Renal pelvis (tissue), 4 donors: Measurements from ENCODE around the gene GPR162. TPM values are rescaled to one million over a fixed set of nuclear protein-coding genes. Genes with fewer than 3 reads are reported as not detected.

Experiments used
- DNase-seq: peaks from one replicate; pipeline ENCODE4 v3.0.0-alpha.2; 2013
- polyA plus RNA-seq, 3 donors: library from polyadenylated mRNA; unstranded; fragments of 120-200 nt; gene quantifications; one replicate each; pipeline ENCODE4 v1.2.1, GENCODE V29; 2013; ENCODE audit not compliant: insufficient read length in 3 of 3

Gene GPR162
- polyA plus RNA-seq, 3 donors = 33.9 to 36.0 (median 35.9) TPM

GRCh38 chr12:6832125-6832524 lies 10.5 kb downstream of the GPR162 start:
- no peak for DNase-seq

GRCh38 chr12:6833189-6833890 lies 11.7 kb downstream of the GPR162 start:
- DNase-seq = no peak

DNA sequence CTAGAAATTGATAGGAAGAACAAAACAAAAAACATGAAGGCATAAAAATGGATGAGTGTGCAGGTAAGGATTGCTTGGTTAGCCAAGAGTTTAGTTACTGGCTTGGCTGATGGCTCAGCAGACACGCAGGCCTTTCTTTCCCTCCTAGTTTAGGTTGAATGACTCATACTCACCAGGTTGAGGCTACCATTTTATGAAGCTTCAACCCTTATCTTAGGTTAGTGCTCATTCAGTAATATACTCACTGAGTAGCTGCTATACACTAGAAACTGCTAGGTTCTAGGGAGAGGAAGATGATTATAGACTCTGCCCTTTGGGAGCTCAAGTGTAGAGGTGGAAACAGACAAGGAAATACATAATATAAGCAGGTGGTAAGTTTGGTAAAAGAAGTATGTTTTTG lies 12.6 kb downstream of the GPR162 start:
- no peak for DNase-seq

DNA sequence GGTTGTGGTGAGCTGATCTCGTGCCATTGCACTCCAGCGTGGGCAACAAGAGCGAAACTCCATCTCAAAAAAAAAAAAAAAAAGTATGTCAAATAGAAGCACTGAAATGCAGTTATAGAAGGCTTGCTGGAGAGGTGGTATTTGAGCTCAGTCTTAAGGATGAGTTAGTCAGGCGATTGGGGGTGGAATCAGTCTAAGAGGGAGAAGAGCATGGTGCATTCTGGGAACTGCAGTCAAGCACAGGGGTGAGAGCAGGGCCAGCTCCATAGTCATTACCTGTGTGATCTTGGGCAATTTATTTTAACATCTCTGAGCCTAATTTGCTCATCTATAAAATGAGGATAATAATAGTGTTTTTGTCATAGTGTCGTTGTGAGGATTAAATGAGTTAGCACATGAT lies 13.3 kb downstream of the GPR162 start:
- DNase-seq = no peak

- no peak for DNase-seq
These were observed 15.2 kb downstream of the GPR162 start for GRCh38 chr12:6836851-6837250.

DNA sequence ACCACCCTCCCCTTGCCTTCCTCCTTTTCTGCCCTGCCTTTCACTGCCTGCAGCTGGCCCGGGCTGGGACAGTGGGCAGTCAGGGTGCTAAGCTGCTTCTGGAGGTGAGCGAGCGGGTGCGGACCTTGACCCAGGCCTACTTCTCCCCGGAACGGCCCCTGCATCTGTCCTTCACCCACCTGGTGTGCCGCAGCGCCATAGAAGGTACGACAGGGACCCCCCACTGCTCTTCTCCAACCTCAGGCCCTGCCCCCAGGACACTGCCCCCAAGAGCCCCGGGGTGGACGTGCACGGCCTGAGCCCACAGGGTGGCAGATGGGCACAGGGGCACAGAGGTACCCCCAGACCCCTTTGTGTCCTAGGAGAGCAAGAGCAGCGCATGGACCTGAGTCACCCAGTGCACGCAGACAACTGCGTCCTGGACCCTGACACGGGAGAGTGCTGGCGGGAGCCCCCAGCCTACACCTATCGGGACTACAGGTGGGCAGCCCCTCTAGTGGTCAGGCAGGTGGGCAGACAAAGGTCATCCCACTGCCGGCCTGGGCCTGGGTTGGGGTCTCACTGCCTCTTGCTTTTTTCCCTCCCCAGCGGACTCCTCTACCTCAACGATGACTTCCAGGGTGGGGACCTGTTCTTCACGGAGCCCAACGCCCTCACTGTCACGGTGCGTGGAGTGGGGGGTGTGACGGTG lies 15.9 kb downstream of the GPR162 start:
- no peak for DNase-seq

- no peak for DNase-seq
These were observed 17.2 kb downstream of the GPR162 start for GRCh38 chr12:6838854-6839253.

GRCh38 chr12:6839482-6840201 lies 18.0 kb downstream of the GPR162 start:
- no peak for DNase-seq

- DNase-seq = no peak
These were observed 18.7 kb downstream of the GPR162 start for GRCh38 chr12:6840330-6840729.

GRCh38 chr12:6840761-6841515 lies 19.3 kb downstream of the GPR162 start, which contains the start of gene GNB3:
Gene GNB3 (plus strand): TSS chr12:6840925. CDS start chr12:6841288, 363 bp downstream.
- no peak for DNase-seq

DNA sequence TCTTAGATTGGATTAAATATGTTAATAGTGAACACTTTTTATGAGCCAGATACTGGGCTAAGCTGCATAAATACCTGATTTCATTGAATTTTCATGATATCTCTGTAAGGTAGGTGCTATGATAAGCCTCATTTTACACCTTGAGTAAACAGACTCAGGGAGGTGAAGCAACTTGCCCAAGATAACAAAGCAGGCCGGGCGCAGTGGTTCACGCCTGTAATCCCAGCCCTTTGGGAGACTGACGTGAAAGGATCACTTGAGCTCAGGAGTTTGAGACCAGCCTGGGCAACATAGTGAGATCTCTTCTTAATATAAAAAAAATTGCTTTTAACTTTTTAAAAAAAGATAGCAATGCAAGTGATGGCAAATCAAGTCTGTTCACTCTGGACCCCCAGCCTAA lies 20.5 kb downstream of the GPR162 start:
- no peak for DNase-seq

DNA sequence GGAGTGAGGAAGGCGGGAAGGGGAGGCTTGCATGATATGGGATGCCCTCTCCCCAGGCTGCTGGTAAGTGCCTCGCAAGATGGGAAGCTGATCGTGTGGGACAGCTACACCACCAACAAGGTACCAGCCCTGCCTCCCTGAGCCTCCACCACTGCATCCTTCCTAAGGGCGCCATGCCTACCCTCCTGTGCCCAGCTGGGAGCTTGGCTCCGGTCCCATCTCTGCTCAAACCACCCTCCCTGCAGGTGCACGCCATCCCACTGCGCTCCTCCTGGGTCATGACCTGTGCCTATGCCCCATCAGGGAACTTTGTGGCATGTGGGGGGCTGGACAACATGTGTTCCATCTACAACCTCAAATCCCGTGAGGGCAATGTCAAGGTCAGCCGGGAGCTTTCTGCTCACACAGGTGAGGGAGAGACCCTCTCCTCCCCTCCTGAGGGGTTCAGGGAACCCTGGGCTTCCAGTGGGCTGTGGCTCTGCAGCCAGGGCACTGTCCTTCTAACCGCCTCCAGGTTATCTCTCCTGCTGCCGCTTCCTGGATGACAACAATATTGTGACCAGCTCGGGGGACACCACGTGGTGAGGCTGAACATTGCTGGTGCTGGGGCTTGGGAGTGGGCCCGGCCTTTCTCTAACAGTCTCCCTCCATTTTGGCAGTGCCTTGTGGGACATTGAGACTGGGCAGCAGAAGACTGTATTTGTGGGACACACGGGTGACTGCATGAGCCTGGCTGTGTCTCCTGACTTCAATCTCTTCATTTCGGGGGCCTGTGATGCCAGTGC lies 21.7 kb downstream of the GPR162 start:
- DNase-seq = no peak

DNA sequence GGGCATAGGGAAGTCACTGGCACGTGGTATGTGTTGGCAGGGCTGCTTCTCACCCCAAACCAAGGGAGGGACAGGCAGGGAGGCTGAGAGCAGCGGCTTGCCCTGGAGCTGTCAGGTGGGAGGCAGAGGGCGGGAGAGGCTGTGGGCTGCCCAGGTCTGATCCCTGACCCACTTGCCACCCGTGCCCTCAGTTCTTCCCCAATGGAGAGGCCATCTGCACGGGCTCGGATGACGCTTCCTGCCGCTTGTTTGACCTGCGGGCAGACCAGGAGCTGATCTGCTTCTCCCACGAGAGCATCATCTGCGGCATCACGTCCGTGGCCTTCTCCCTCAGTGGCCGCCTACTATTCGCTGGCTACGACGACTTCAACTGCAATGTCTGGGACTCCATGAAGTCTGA lies 23.8 kb downstream of the GPR162 start:
- DNase-seq = no peak

GRCh38 chr12:6846316-6846869 lies 24.8 kb downstream of the GPR162 start:
- DNase-seq = no peak

- DNase-seq = no peak
These were observed 26.1 kb downstream of the GPR162 start for GRCh38 chr12:6847676-6848075.

DNA sequence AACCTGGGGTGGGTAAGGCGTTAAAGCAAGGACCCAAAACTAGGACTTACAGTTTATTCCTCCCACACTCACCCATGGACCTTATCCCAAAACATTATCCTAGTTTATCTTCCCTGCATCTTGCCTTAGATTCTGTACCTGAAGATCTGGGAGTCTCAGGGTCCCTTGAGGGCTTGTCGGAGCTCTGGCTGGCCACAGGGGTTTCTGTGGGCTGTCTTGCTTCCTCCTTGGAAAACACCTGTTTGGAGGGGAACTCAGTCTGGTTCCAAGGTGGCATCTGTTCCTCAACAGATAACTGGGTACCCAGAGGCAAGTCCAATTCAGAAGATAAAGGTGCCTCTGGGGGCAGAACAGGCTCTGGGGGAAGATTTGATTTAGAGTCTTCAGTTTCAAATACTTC lies 27.8 kb downstream of the GPR162 start:
- no peak for DNase-seq

DNA sequence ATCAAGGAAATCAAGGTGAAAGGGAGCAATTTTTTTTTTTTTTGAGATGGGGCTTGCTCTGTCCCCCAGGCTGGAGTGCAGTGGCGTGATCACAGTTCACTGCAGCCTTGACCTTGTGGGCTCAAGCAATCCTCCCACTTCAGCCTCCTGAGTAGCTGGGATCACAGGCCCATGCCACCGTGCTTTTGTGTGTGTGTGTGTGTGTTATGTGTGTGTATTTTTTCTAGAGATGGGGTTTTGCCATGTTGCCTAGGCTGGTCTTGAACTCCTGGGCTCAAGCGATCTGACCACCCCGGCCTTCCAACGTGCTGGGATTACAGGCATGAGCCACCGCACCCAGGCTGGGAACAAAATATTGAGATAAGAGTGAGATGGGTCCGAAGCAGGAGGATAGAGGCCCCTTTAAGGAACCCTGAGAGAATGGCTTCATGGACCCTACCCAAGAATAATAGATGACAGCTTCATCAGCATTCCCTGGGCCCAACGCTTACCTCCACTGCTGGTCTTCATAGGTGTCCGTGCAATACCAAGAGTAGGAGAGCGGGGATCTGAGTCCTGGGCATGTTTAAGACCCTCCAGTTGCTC lies 28.4 kb downstream of the GPR162 start:
- no peak for DNase-seq

- DNase-seq = no peak
These were observed 29.2 kb downstream of the GPR162 start for GRCh38 chr12:6850796-6851152.

DNA sequence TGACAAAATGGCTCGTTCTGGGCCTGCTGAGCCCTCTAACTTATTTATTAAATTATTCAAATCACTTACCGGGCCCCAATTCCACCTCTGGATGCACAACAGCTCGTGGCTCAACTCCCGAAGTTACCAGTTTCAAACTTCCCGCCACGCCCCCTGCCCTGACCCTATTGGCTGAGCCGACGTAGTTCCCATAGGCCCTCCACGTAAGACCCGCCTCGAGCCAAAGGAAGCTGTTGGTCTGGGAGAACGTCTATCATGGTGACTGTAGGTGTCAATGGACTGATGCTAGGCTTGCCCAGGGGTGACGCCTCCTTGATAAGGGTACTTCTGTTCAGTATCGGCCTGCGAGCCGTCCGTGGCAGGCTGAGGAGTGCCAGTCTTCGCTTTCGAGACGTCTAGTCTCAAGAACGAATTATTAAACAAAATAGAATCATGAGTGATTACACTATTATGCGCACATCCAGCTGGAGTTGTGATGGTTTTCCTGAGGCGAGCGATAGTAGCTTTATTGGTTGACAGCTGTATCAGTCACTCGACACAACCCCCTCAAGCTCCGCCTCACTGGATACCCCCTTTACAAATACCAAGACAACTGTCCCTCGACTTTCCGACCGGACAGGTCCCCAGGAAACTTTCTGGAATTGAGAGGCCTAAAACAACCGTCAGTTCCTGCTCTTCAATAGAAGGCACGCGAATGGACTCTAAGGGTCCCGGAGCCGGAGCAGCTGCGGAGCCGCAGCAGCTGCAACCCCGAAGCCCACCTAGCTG lies 29.7 kb downstream of the GPR162 start, which contains the start of gene CDCA3:
TSS of gene CDCA3 (minus strand) at position 134 of the 768 bp plus-strand sequence. CDS start 334 bp downstream, outside the sequence.
- peak; percentile 97 for DNase-seq
